IMR-90 (cell line): ENCODE data around the gene SERP2. TPM values are rescaled to one million over a fixed set of nuclear protein-coding genes. Genes with fewer than 3 reads are reported as not detected.

ENCODE experiments used
- ATAC-seq: fragments of 200-7000 bp; cut with Tn5 transposase; 2 replicates; pipeline ENCODE4 v1.9.1; 2020; ENCODE audit warnings: low read depth, mild to moderate bottlenecking, moderate library complexity
- BruUV-seq: library from RNA; stranded (reverse); fragments of 400-500 nt; replicated peaks from 2 replicates; lab custom pipeline; 2021; lab: Mats Ljungman, UMichigan
- CTCF ChIA-PET: fragments of 300-600 bp; formaldehyde crosslinking; extraction: SDS; loops from one replicate; lab custom pipeline; 2021; ENCODE audit warnings: antibody characterized with exemption; lab: Yijun Ruan, JAX
- POLR2A ChIA-PET: fragments of 300-600 bp; sonication (Branson Sonifier 250); formaldehyde crosslinking; loops from one replicate; lab custom pipeline; 2022; ENCODE audit warnings: antibody characterized with exemption; ENCODE audit not compliant: unreplicated experiment; lab: Charles Lee
- DNase-seq: peaks from one replicate; pipeline ENCODE4 v3.0.0; 2013
- H2AFZ ChIP-seq: replicated peaks from 2 replicates; pipeline ENCODE3; 2013; ENCODE audit warnings: low read length, mild to moderate bottlenecking; ENCODE audit not compliant: poor library complexity
- H2AK5ac ChIP-seq: 2 replicates; pipeline ENCODE4 v1.6.1; 2013; ENCODE audit warnings: low read depth, low read length, inconsistent platforms
- H2AK9ac ChIP-seq: replicated peaks from 2 replicates; pipeline ENCODE3; 2013; ENCODE audit warnings: mild to moderate bottlenecking, low read depth, low read length, moderate library complexity; ENCODE audit not compliant: poor library complexity
- H2BK120ac ChIP-seq: 2 replicates; pipeline ENCODE4 v1.6.1; 2013; ENCODE audit warnings: low read depth, low read length, inconsistent platforms
- H2BK15ac ChIP-seq: 3 replicates; pipeline ENCODE4 v1.6.1; 2013; ENCODE audit warnings: low read depth, low read length, inconsistent platforms
- H2BK20ac ChIP-seq: 2 replicates; pipeline ENCODE4 v1.6.1; 2013; ENCODE audit warnings: low read depth, mild to moderate bottlenecking, inconsistent platforms, low read length, moderate library complexity
- H2BK5ac ChIP-seq: 2 replicates; pipeline ENCODE4 v1.6.1; 2013; ENCODE audit warnings: mild to moderate bottlenecking, low read depth, low read length, inconsistent platforms; ENCODE audit not compliant: poor library complexity, severe bottlenecking
- H3K14ac ChIP-seq: replicated peaks from 2 replicates; pipeline ENCODE4 v1.6.1; 2013; ENCODE audit warnings: low read depth, low read length, inconsistent platforms
- H3K18ac ChIP-seq: 2 replicates; pipeline ENCODE4 v1.6.1; 2013; ENCODE audit warnings: low read depth, low read length, control low read depth
- H3K23ac ChIP-seq: 2 replicates; pipeline ENCODE4 v1.6.1; 2013; ENCODE audit warnings: low read depth, low read length, inconsistent platforms
- H3K27ac ChIP-seq: 2 replicates; pipeline ENCODE4 v1.5.1; 2013; ENCODE audit warnings: mild to moderate bottlenecking, control low read depth, low read length; ENCODE audit not compliant: insufficient read depth
- H3K27me3 ChIP-seq: 2 replicates; pipeline ENCODE4 v1.6.1; 2013; ENCODE audit warnings: low read length; ENCODE audit not compliant: control insufficient read depth, insufficient read depth
- H3K36me3 ChIP-seq: 2 replicates; pipeline ENCODE4 v1.6.1; 2013; ENCODE audit warnings: low read length, mixed read lengths; ENCODE audit not compliant: control insufficient read depth, insufficient read depth
- H3K4ac ChIP-seq: 2 replicates; pipeline ENCODE4 v1.6.1; 2013; ENCODE audit warnings: low read depth, low read length, inconsistent platforms
- H3K4me1 ChIP-seq: 2 replicates; pipeline ENCODE4 v1.6.1; 2013; ENCODE audit warnings: low read length, mixed read lengths; ENCODE audit not compliant: control insufficient read depth, insufficient read depth
- H3K4me2 ChIP-seq: 2 replicates; pipeline ENCODE4 v1.6.1; 2013; ENCODE audit warnings: low read depth, mild to moderate bottlenecking, control low read depth, low read length, moderate library complexity
- H3K4me3 ChIP-seq: 2 replicates; pipeline ENCODE4 v1.5.1; 2013; ENCODE audit warnings: low read depth, mild to moderate bottlenecking, control low read depth, low read length, moderate library complexity; ENCODE audit not compliant: insufficient read depth
- H3K56ac ChIP-seq: 2 replicates; pipeline ENCODE4 v1.6.1; 2013; ENCODE audit warnings: low read length, inconsistent platforms; ENCODE audit not compliant: insufficient read depth; ENCODE audit errors: extremely low read depth
- H3K79me1 ChIP-seq, 2 experiments: 2 replicates each; pipeline ENCODE4 v1.6.1; 2013; ENCODE audit warnings: low read length in 2 of 2, inconsistent platforms in 1 of 2, low read depth in 1 of 2
- H3K9ac ChIP-seq: 2 replicates; pipeline ENCODE4 v1.6.1; 2013; ENCODE audit warnings: low read depth, low read length, control low read depth
- H3K9me1 ChIP-seq: 2 replicates; pipeline ENCODE4 v1.6.1; 2013; ENCODE audit warnings: low read length, inconsistent platforms; ENCODE audit not compliant: insufficient read depth
- H3K9me3 ChIP-seq: 2 replicates; pipeline ENCODE4 v1.6.1; 2013; ENCODE audit warnings: low read length; ENCODE audit not compliant: control insufficient read depth, insufficient read depth
- H4K20me1 ChIP-seq: 2 replicates; pipeline ENCODE4 v1.6.1; 2013; ENCODE audit warnings: low read length, inconsistent platforms; ENCODE audit not compliant: insufficient read depth
- H4K5ac ChIP-seq: 2 replicates; pipeline ENCODE4 v1.6.1; 2013; ENCODE audit warnings: mild to moderate bottlenecking, low read depth, low read length, control low read depth
- H4K8ac ChIP-seq, 2 experiments: 2 replicates each; pipeline ENCODE4 v1.6.1; 2013; ENCODE audit warnings: low read depth in 2 of 2, low read length in 2 of 2, control low read depth in 1 of 2, inconsistent platforms in 1 of 2
- H4K91ac ChIP-seq: 2 replicates; pipeline ENCODE4 v1.6.1; 2013; ENCODE audit warnings: low read depth, low read length, inconsistent platforms; ENCODE audit not compliant: insufficient read depth
- BHLHE40 ChIP-seq: fragments of 150-350 bp; IDR thresholded peaks from 2 replicates; pipeline ENCODE4 v1.6.1; 2016; ENCODE audit warnings: mild to moderate bottlenecking, low read depth, low read length
- CEBPB ChIP-seq: IDR thresholded peaks from 2 replicates; pipeline ENCODE4 v1.6.1; 2012; ENCODE audit warnings: low read depth, low read length, improper control_type of control experiment
- CHD1 ChIP-seq: IDR thresholded peaks from 2 replicates; pipeline ENCODE4 v1.6.1; 2012; ENCODE audit warnings: low read depth, low read length, improper control_type of control experiment
- FOS ChIP-seq: fragments of 150-350 bp; IDR thresholded peaks from 2 replicates; pipeline ENCODE4 v1.6.1; 2016; ENCODE audit warnings: low read depth, low read length
- MAFK ChIP-seq: IDR thresholded peaks from 2 replicates; pipeline ENCODE4 v1.6.1; 2012; ENCODE audit warnings: low read depth, low read length, improper control_type of control experiment
- MAZ ChIP-seq: IDR thresholded peaks from 2 replicates; pipeline ENCODE4 v1.6.1; 2012; ENCODE audit warnings: low read depth, mild to moderate bottlenecking, low read length, improper control_type of control experiment, moderate library complexity, borderline replicate concordance
- MXI1 ChIP-seq: IDR thresholded peaks from 2 replicates; pipeline ENCODE4 v1.6.1; 2012; ENCODE audit warnings: low read depth, mild to moderate bottlenecking, low read length, moderate library complexity, borderline replicate concordance
- NFE2L2 ChIP-seq: fragments of 150-350 bp; IDR thresholded peaks from 2 replicates; pipeline ENCODE4 v1.6.1; 2016; ENCODE audit warnings: low read depth, mild to moderate bottlenecking, low read length
- POLR2A ChIP-seq: IDR thresholded peaks from 2 replicates; pipeline ENCODE4 v1.6.1; 2012; ENCODE audit warnings: mild to moderate bottlenecking, low read depth, low read length
- RAD21 ChIP-seq: IDR thresholded peaks from 2 replicates; pipeline ENCODE4 v1.6.1; 2012; ENCODE audit warnings: low read length, improper control_type of control experiment
- RCOR1 ChIP-seq: IDR thresholded peaks from 2 replicates; pipeline ENCODE4 v1.6.1; 2012; ENCODE audit warnings: mild to moderate bottlenecking, low read length, improper control_type of control experiment; ENCODE audit not compliant: insufficient replicate concordance
- RFX5 ChIP-seq: IDR thresholded peaks from 2 replicates; pipeline ENCODE4 v1.8.0; 2012; ENCODE audit warnings: low read depth, mild to moderate bottlenecking, low read length, moderate library complexity
- SMC3 ChIP-seq: fragments of 150-350 bp; IDR thresholded peaks from 2 replicates; pipeline ENCODE4 v1.6.1; 2016; ENCODE audit warnings: low read depth, mild to moderate bottlenecking, antibody characterized with exemption, low read length, moderate library complexity
- WGBS, 2 experiments: methylation state at CpG; one replicate each; pipeline versions ENCODE4 v1.1.5 to v1.1.7; 2013; ENCODE audit warnings: missing lambda C conversion rate in 2 of 2; ENCODE audit not compliant: insufficient read length in 1 of 2; ENCODE audit errors: extremely low coverage in 2 of 2; 5-methylcytosine and 5-hydroxymethylcytosine counted together
- dilution Hi-C: fragments of 300-500 bp; cut with HindIII; formaldehyde crosslinking; loops from one replicate; pipeline ENCODE4 v1.14.3; 2018; ENCODE audit warnings: low sequenced_read_pairs; ENCODE audit not compliant: unreplicated experiment
- in situ Hi-C: fragments of 300-500 bp; cut with MboI; formaldehyde crosslinking; loops from 3 replicates; pipeline ENCODE4 v1.14.3; 2019; ENCODE audit warnings: low sequenced_read_pairs, inconsistent platforms, mixed read lengths
- intact Hi-C: fragments of 100-400 bp; cut with micrococcal nuclease; formaldehyde crosslinking; loops from 2 replicates; pipeline ENCODE4 v1.10.0; 2022
- polyA plus RNA-seq, 3 experiments: library from polyadenylated mRNA; depleted of rRNA; stranded (reverse); fragments of >200 nt; gene quantifications; 2 replicates each; pipeline ENCODE4 v1.2.3, GENCODE V29; 2012; ENCODE audit warnings: low replicate concordance in 1 of 3
- total RNA-seq: library from RNA; depleted of rRNA; stranded (reverse); fragments of >200 nt; gene quantifications from 2 replicates; pipeline ENCODE4 v1.2.3, GENCODE V29; 2012
- TF ChIP-seq, protein P1 (sequence below): fragments of 150-350 bp; IDR thresholded peaks from 2 replicates; pipeline ENCODE4 v1.6.1; 2016; ENCODE audit warnings: low read depth, mild to moderate bottlenecking, low read length, moderate library complexity, borderline replicate concordance
- TF ChIP-seq, protein P2 (sequence below): fragments of 150-350 bp; IDR thresholded peaks from 2 replicates; pipeline ENCODE4 v1.6.1; 2017; ENCODE audit warnings: mild to moderate bottlenecking, antibody characterized with exemption, low read length, low read depth
- TF ChIP-seq, protein P3 (sequence below): conservative IDR thresholded peaks from 2 replicates; pipeline ENCODE4 v1.5.1; 2012; ENCODE audit warnings: mild to moderate bottlenecking, low read depth, low read length, improper control_type of control experiment

SERP2 gene
- total and polyA plus RNA-seq, 2 of the 4 experiments (the other 2 are of a cell fraction), result 0.54 to 1.4 TPM

DNA sequence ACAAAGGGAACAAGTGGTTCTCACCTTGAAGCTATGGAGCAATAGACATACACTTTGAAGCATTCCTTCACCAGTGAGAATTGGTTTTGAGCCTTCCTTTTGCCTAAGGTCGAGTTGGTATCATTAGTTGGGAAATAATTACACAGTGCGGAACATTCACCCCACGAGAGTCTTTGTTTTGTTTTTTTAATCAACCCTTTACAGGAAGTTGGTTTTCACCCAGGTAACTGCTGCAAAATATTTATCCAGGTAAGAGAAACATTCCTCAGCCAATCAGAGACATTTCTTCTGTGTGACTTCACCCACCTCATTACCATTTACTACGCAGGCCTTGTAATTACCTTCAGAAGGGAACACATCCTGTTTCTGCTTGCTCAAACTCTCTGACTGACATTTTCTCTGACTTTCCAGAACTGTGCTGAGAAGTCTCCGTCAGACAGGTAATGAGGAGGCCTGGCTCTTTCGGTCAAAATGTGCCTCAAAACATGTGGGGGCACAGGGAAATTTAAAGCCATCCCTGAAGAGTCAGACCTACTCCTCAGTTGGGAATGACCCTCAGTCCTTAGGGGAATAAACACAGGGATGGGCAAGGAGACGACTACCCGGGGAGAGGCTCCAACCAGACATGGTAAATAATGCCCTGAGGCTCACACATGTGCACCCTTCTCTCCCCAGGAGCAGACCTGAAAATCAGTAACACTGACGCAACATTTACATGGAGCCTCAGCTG is 22.7 kb upstream of the SERP2 start:
- no peak overlapping the region for H3K9ac ChIP-seq
- H4K5ac ChIP-seq, result no peak overlapping the region
- no peak overlapping the region for H3K4me3 ChIP-seq
- no peak overlapping the region for H2AK5ac ChIP-seq
- H3K9me1 ChIP-seq, result 0 out of 2 replicates have a peak, but pooled peaks cover 3% of the 10 kb centered on the region
- H3K18ac ChIP-seq, result no peak overlapping the region
- no peak overlapping the region for H2BK5ac ChIP-seq
- H2AK9ac ChIP-seq, result no peak overlapping the region
- CTCF ChIA-PET, result no interaction called here
- no peak overlapping the region for H4K91ac ChIP-seq
- no peak overlapping the region for H2AFZ ChIP-seq
- no peaks in the 10 kb centered on the region for H4K20me1 ChIP-seq
- dilution Hi-C loops (no loop called here), in situ Hi-C loops (no loop called here), intact Hi-C loops (no loop called here)
- H2BK120ac ChIP-seq, result no peak overlapping the region
- DNase-seq (no peak), ATAC-seq (no peak)
- no peaks in the 10 kb centered on the region for H3K79me1 ChIP-seq
- H3K9me3 ChIP-seq, result no peaks in the 10 kb centered on the region
- WGBS, 2 experiments, result no CpG with 5 or more reads among the region's 9 CpGs
- no peak overlapping the region for H3K27ac ChIP-seq
- no peak for TF ChIP-seq CEBPB
- no peak for TF ChIP-seq RAD21
- TF ChIP-seq CHD1, result no peak
- TF ChIP-seq, protein P1, sequence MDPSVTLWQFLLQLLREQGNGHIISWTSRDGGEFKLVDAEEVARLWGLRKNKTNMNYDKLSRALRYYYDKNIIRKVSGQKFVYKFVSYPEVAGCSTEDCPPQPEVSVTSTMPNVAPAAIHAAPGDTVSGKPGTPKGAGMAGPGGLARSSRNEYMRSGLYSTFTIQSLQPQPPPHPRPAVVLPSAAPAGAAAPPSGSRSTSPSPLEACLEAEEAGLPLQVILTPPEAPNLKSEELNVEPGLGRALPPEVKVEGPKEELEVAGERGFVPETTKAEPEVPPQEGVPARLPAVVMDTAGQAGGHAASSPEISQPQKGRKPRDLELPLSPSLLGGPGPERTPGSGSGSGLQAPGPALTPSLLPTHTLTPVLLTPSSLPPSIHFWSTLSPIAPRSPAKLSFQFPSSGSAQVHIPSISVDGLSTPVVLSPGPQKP, result no peak
- TF ChIP-seq, protein P2, sequence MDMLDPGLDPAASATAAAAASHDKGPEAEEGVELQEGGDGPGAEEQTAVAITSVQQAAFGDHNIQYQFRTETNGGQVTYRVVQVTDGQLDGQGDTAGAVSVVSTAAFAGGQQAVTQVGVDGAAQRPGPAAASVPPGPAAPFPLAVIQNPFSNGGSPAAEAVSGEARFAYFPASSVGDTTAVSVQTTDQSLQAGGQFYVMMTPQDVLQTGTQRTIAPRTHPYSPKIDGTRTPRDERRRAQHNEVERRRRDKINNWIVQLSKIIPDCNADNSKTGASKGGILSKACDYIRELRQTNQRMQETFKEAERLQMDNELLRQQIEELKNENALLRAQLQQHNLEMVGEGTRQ, result no peak
- no peak for TF ChIP-seq NFE2L2
- TF ChIP-seq MAZ, result no peak
- TF ChIP-seq MAFK, result no peak
- no peak for TF ChIP-seq POLR2A
- no peak for TF ChIP-seq SMC3
- TF ChIP-seq FOS, result no peak
- no peak for TF ChIP-seq MXI1
- no peak for TF ChIP-seq RCOR1
- TF ChIP-seq RFX5, result no peak
- no peak for TF ChIP-seq BHLHE40
- TF ChIP-seq, protein P3, sequence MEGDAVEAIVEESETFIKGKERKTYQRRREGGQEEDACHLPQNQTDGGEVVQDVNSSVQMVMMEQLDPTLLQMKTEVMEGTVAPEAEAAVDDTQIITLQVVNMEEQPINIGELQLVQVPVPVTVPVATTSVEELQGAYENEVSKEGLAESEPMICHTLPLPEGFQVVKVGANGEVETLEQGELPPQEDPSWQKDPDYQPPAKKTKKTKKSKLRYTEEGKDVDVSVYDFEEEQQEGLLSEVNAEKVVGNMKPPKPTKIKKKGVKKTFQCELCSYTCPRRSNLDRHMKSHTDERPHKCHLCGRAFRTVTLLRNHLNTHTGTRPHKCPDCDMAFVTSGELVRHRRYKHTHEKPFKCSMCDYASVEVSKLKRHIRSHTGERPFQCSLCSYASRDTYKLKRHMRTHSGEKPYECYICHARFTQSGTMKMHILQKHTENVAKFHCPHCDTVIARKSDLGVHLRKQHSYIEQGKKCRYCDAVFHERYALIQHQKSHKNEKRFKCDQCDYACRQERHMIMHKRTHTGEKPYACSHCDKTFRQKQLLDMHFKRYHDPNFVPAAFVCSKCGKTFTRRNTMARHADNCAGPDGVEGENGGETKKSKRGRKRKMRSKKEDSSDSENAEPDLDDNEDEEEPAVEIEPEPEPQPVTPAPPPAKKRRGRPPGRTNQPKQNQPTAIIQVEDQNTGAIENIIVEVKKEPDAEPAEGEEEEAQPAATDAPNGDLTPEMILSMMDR, result no peak
- H3K27me3 ChIP-seq, result no peaks in the 10 kb centered on the region
- H3K4me1 ChIP-seq, result no peaks in the 10 kb centered on the region; the same call in 1 of the 2 replicates
- H4K8ac ChIP-seq, result no peak overlapping the region
- no peak overlapping the region for H3K56ac ChIP-seq
- H3K4me2 ChIP-seq, result no peak overlapping the region
- H3K23ac ChIP-seq, result no peak overlapping the region
- H3K4ac ChIP-seq, result no peak overlapping the region
- no peaks in the 10 kb centered on the region for H3K36me3 ChIP-seq
- H2BK15ac ChIP-seq, result no peak overlapping the region
- BruUV-seq, result no TSS peak
- H3K14ac ChIP-seq, result no peak overlapping the region
- POLR2A ChIA-PET, result no interaction called here
- H2BK20ac ChIP-seq, result no peak overlapping the region
